ENCODE results near the gene ORC5. TPM values are rescaled to one million over a fixed set of nuclear protein-coding genes. Genes with fewer than 3 reads are reported as not detected.

The ORC5 gene
- total RNA-seq, 1 experiment from 2014 or later, result 68.0 TPM

GRCh38 chr7:104149822-104150221 is 58.0 kb downstream of the ORC5 start:
- DNase-seq (ENCODE audit: low read depth, low spot score), result no peak
- in situ Hi-C loops (cut with HindIII; ENCODE audit: low pct_unique_long_range_greater_than_20kb, low sequenced_read_pairs), result loop anchor here (25.0 kb wide), 1 partner anchor 613 kb away; no protein-coding TSS in a partner anchor

- DNase-seq (ENCODE audit: low read depth, low spot score), result no peak
Measured at GRCh38 chr7:104142147-104142546, 65.7 kb downstream of the ORC5 start.

GRCh38 chr7:104137971-104138370 is 69.8 kb downstream of the ORC5 start:
- DNase-seq (ENCODE audit: low read depth, low spot score), result peak; percentile 68
- in situ Hi-C loops (cut with HindIII; ENCODE audit: low pct_unique_long_range_greater_than_20kb, low sequenced_read_pairs), result no loop called here

More at GRCh38 chr7:104142147-104142546, 65.7 kb downstream of the ORC5 start:
- in situ Hi-C loops (cut with HindIII; ENCODE audit: low pct_unique_long_range_greater_than_20kb, low sequenced_read_pairs), result no loop called here

GRCh38 chr7:104137511-104137910 is 70.3 kb downstream of the ORC5 start:
- in situ Hi-C loops (cut with HindIII; ENCODE audit: low pct_unique_long_range_greater_than_20kb, low sequenced_read_pairs), result no loop called here
- DNase-seq (ENCODE audit: low read depth, low spot score), result no peak

- in situ Hi-C loops (cut with HindIII; ENCODE audit: low pct_unique_long_range_greater_than_20kb, low sequenced_read_pairs), result no loop called here
- no peak for DNase-seq (ENCODE audit: low read depth, low spot score)
Measured at GRCh38 chr7:104136981-104137380, 70.8 kb downstream of the ORC5 start.

- no peak for DNase-seq (ENCODE audit: low read depth, low spot score)
- in situ Hi-C loops (cut with HindIII; ENCODE audit: low pct_unique_long_range_greater_than_20kb, low sequenced_read_pairs), result no loop called here
Measured at GRCh38 chr7:104136561-104136960, 71.3 kb downstream of the ORC5 start.

- no peak for DNase-seq (ENCODE audit: low read depth, low spot score)
- in situ Hi-C loops (cut with HindIII; ENCODE audit: low pct_unique_long_range_greater_than_20kb, low sequenced_read_pairs), result no loop called here
Measured at GRCh38 chr7:104135760-104136558, 71.9 kb downstream of the ORC5 start.

GRCh38 chr7:104133238-104133637 is 74.6 kb downstream of the ORC5 start:
- in situ Hi-C loops (cut with HindIII; ENCODE audit: low pct_unique_long_range_greater_than_20kb, low sequenced_read_pairs), result no loop called here
- no peak for DNase-seq (ENCODE audit: low read depth, low spot score)

GRCh38 chr7:104130726-104131125 is 77.1 kb downstream of the ORC5 start:
- DNase-seq (ENCODE audit: low read depth, low spot score), result no peak
- in situ Hi-C loops (cut with HindIII; ENCODE audit: low pct_unique_long_range_greater_than_20kb, low sequenced_read_pairs), result no loop called here

- in situ Hi-C loops (cut with HindIII; ENCODE audit: low pct_unique_long_range_greater_than_20kb, low sequenced_read_pairs), result no loop called here
- DNase-seq (ENCODE audit: low read depth, low spot score), result no peak
Measured at GRCh38 chr7:104127204-104127603, 80.6 kb downstream of the ORC5 start.

GRCh38 chr7:104126411-104126841 is 81.4 kb downstream of the ORC5 start:
- no peak for DNase-seq (ENCODE audit: low read depth, low spot score)
- in situ Hi-C loops (cut with HindIII; ENCODE audit: low pct_unique_long_range_greater_than_20kb, low sequenced_read_pairs), result no loop called here

- in situ Hi-C loops (cut with HindIII; ENCODE audit: low pct_unique_long_range_greater_than_20kb, low sequenced_read_pairs), result no loop called here
- DNase-seq (ENCODE audit: low read depth, low spot score), result no peak
Measured at GRCh38 chr7:104124893-104125477, 82.8 kb downstream of the ORC5 start.

GRCh38 chr7:104124469-104124868 is 83.3 kb downstream of the ORC5 start:
- in situ Hi-C loops (cut with HindIII; ENCODE audit: low pct_unique_long_range_greater_than_20kb, low sequenced_read_pairs), result no loop called here
- DNase-seq (ENCODE audit: low read depth, low spot score), result no peak

- DNase-seq (ENCODE audit: low read depth, low spot score), result no peak
- in situ Hi-C loops (cut with HindIII; ENCODE audit: low pct_unique_long_range_greater_than_20kb, low sequenced_read_pairs), result no loop called here
Measured at GRCh38 chr7:104123786-104124185, 84.0 kb downstream of the ORC5 start.

GRCh38 chr7:104113788-104114187 is 94.0 kb downstream of the ORC5 start:
- no peak for DNase-seq (ENCODE audit: low read depth, low spot score)
- in situ Hi-C loops (cut with HindIII; ENCODE audit: low pct_unique_long_range_greater_than_20kb, low sequenced_read_pairs), result no loop called here

GRCh38 chr7:104112623-104113022 is 95.2 kb downstream of the ORC5 start:
- no peak for DNase-seq (ENCODE audit: low read depth, low spot score)
- in situ Hi-C loops (cut with HindIII; ENCODE audit: low pct_unique_long_range_greater_than_20kb, low sequenced_read_pairs), result no loop called here

- no peak for DNase-seq (ENCODE audit: low read depth, low spot score)
Measured at GRCh38 chr7:104111271-104111670, 96.5 kb downstream of the ORC5 start.

GRCh38 chr7:104106108-104106905 is 101.5 kb downstream of the ORC5 start:
- in situ Hi-C loops (cut with HindIII; ENCODE audit: low pct_unique_long_range_greater_than_20kb, low sequenced_read_pairs), result no loop called here
- DNase-seq (ENCODE audit: low read depth, low spot score), result peak; percentile 82

More at GRCh38 chr7:104111271-104111670, 96.5 kb downstream of the ORC5 start:
- in situ Hi-C loops (cut with HindIII; ENCODE audit: low pct_unique_long_range_greater_than_20kb, low sequenced_read_pairs), result no loop called here

All from SK-MEL-5 (cell line).